GM10266 (cell line): ENCODE data around the gene PTH.
A peak's percentile ranks its signal among the peaks of the same experiment; 100 is the strongest.

ENCODE experiments used
- DNase-seq: peaks from one replicate; pipeline ENCODE4 v3.0.0; 2012; ENCODE audit errors: extremely low spot score
- TF ChIP-seq, protein P1 (sequence below): IDR thresholded peaks from 2 replicates; pipeline ENCODE4 v1.5.1; 2012; ENCODE audit warnings: mild to moderate bottlenecking, low read depth; ENCODE audit not compliant: control insufficient read depth, insufficient read depth; ENCODE audit errors: missing control alignments

The PTH gene

DNA sequence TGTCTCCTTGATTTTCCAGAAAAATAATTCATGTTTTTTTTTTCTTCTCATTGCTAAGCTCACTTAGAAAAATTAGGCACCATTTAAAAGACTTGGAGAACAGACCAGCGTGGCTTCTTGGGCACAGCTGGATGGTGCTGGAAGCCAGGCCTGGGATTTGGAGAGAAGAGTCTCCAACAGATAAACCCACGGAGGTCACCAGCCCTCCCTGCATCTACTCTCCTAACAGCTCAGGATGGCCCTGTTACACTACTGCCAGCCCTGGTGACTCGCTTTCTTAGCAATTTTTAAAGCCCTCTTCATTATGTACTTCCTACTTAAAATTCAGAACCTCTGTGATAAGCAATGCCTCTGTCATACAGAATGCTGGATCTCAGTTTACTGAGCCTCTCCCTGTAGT, 1.7 kb downstream of the PTH start:
- TF ChIP-seq, protein P1, sequence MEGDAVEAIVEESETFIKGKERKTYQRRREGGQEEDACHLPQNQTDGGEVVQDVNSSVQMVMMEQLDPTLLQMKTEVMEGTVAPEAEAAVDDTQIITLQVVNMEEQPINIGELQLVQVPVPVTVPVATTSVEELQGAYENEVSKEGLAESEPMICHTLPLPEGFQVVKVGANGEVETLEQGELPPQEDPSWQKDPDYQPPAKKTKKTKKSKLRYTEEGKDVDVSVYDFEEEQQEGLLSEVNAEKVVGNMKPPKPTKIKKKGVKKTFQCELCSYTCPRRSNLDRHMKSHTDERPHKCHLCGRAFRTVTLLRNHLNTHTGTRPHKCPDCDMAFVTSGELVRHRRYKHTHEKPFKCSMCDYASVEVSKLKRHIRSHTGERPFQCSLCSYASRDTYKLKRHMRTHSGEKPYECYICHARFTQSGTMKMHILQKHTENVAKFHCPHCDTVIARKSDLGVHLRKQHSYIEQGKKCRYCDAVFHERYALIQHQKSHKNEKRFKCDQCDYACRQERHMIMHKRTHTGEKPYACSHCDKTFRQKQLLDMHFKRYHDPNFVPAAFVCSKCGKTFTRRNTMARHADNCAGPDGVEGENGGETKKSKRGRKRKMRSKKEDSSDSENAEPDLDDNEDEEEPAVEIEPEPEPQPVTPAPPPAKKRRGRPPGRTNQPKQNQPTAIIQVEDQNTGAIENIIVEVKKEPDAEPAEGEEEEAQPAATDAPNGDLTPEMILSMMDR: no peak
- DNase-seq: no peak

DNA sequence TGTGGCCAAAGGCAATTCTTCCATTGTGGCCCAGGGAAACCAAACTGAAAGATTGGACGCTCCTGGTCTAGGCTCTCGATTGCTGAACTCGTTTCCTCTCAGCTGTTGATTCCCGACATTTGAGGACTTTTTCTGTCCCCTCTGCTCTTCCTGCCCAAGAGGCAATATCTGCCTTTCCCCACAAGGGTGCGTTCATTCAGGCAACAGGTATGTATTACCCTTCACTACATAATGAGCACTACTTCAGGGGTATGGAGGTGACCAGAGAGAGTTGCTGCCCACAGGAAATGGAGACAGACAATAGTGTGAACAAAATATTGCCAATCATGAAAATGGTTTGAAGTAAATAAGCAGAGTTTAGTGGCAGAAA, 8.2 kb downstream of the PTH start:
- TF ChIP-seq, protein P1: peak; percentile 53
- DNase-seq: no peak

DNA sequence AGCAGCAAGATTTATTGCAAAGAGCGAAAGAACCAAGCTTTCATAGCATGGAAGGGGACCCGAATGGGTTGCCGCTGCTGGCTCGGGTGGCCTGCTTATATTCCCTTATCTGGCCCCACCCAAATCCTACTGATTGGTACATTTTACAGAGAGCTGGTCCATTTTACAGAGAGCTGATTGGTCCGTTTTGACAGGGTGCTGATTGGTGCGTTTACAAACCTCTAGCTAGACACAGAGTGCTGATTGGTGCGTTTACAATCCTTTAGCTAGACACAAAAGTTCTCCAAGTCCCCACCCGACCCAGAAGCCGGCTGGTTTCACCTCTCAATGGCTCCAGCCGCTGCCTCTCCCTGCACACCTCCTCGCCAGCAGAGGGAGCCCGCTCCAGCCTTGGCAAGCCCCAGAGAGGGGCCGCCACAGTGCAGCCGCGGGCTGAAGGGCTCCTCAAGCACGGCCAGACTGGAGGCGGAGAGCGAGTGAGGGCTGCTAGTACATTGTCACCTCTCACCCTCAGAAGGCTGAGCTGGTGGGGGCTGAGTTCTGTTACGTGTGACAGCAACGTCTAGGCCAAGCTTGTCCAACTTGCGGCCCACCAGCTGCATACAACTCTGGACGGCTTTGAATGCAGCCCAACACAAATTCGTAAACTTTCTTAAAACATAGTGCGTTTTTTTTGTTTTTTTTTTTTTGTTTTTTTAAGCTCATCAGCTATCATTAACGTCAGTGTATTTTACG, 8.7 kb downstream of the PTH start:
- DNase-seq: no peak
- TF ChIP-seq, protein P1: peak; percentile 45

DNA sequence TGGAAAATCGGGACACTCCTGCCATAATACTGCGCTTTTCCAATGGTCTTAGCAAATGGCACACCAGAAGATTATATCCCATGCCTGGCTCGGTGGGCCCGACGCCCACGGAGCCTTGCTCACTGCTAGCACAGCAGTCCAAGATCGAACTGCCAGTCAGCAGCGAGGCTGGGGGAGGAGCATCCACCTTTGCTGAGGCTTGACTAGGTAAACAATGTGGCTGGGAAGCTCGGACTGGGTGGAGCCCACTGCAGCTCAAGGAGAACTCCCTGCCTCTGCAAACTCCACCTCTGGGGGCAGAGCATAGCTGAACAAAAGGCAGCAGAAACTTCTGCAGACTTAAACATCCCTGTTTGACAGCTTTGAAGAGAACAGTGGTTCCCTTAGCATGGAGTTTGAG, 15.6 kb downstream of the PTH start:
- DNase-seq: no peak
- TF ChIP-seq, protein P1: no peak

DNA sequence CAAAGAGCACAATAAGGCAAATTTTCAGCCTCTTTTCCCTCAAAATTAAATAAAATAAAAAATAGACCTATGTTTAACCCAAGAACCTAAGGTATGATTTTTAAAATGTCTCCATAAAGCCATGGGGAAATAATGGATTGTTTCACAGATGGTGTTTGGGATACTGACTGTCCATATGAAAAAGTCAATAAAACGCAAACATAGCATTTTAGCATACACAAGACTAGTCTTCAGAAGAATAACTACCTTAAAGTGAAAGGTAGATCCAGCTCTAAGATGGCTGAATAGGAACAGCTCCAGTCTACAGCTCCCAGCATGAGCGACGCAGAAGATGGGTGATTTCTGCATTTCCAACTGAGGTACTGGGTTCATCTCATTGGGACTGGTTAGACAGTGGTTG, 16.1 kb downstream of the PTH start:
- TF ChIP-seq, protein P1: no peak
- DNase-seq: no peak

DNA sequence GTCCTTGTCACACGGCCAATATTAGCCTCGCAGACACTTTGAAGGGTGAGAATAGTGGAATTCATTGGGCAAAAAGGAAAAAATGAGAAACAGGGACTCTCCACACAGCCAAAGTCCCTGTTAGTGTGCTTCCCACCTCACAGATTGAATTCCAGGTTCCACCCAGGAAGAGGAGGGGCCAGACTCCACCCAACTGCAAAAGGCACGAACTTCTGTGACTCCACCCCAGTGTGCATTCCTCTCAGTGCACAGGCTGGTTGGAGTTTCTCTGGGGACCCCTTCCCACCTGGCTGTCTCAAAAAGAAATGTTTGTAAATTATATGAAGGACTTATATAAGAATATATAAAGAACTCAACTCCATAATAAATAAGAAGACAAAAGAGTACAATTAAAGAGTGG, 20.7 kb downstream of the PTH start:
- TF ChIP-seq, protein P1: no peak
- DNase-seq: no peak

DNA sequence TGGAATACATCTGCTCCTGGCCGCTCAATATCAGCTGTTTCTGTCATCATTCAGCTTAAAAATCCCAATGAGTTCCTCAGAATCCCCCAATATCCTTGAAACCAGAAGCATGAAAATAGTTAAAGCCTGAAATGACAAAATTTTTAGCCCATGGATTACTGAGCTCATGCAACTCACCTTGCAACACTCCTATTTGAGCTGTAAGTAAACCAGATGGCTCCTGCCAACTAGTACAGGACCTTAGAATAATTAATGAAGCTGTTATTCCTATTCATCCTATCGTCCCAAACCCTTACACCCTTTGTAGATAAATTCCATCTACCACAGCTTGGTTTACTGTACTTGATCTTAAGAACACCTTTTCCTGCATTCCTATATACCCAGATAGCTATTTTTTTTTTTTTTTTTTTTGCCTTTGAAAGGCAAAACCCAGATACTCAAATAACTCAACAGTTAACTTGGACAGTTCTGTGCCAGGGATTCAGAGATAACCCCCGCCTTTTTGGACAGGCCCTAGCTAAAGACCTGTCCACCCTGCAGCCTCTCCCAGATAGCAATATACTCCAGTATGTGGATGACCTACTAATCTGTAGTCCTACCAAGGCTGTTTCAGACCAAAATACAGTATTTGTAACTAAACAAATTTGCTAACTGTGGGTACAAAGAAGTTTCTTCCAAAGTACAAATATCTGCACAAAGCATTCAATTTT, 22.6 kb downstream of the PTH start:
- TF ChIP-seq, protein P1: no peak
- DNase-seq: no peak
